Liver (tissue), 9 donors: ENCODE data around the gene CHPT1. TPM values are rescaled to one million over a fixed set of nuclear protein-coding genes. Genes with fewer than 3 reads are reported as not detected.

Experiments used
- DNase-seq: peaks from one replicate; pipeline ENCODE4 v3.0.0-alpha.2; 2017; ENCODE audit warnings: low spot score
- H3K27ac ChIP-seq, 2 donors: one replicate each; pipeline ENCODE4 v1.7.0; 2013; ENCODE audit warnings: inconsistent platforms in 2 of 2, low read length in 2 of 2, control low read depth in 1 of 2, low read depth in 1 of 2, mild to moderate bottlenecking in 1 of 2
- H3K27me3 ChIP-seq, 4 donors: one replicate each; pipeline versions ENCODE4 v1.6.1 to v1.7.0; 2013; ENCODE audit warnings: low read length in 3 of 4, inconsistent platforms in 1 of 4, mild to moderate bottlenecking in 1 of 4, moderate library complexity in 1 of 4; ENCODE audit not compliant: control insufficient read depth in 4 of 4, insufficient read depth in 4 of 4
- H3K36me3 ChIP-seq, 4 donors: one replicate each; pipeline versions ENCODE4 v1.6.1 to v1.7.0; 2013; ENCODE audit warnings: low read length in 3 of 4, mild to moderate bottlenecking in 3 of 4, low read depth in 1 of 4, moderate library complexity in 1 of 4; ENCODE audit not compliant: control insufficient read depth in 4 of 4, insufficient read depth in 3 of 4
- H3K4me1 ChIP-seq, 4 donors: one replicate each; pipeline versions ENCODE4 v1.6.1 to v1.7.0; 2013; ENCODE audit warnings: low read length in 3 of 4, mild to moderate bottlenecking in 3 of 4, moderate library complexity in 1 of 4; ENCODE audit not compliant: control insufficient read depth in 4 of 4, insufficient read depth in 4 of 4
- H3K4me3 ChIP-seq, 3 donors: one replicate each; pipeline versions ENCODE4 v1.6.1 to v1.7.0; 2013; ENCODE audit warnings: low read length in 3 of 3, control low read depth in 1 of 3, low read depth in 1 of 3, mild to moderate bottlenecking in 1 of 3
- H3K9ac ChIP-seq, 2 donors: one replicate each; pipeline ENCODE4 v1.7.0; 2013; ENCODE audit warnings: low read length in 2 of 2, mild to moderate bottlenecking in 2 of 2, moderate library complexity in 2 of 2, control low read depth in 1 of 2, low read depth in 1 of 2
- H3K9me3 ChIP-seq, 4 donors: one replicate each; pipeline versions ENCODE4 v1.6.1 to v1.7.0; 2013; ENCODE audit warnings: low read length in 3 of 4; ENCODE audit not compliant: control insufficient read depth in 4 of 4
- EGR1 ChIP-seq, 2 donors: IDR thresholded peaks; 2 replicates each; pipeline ENCODE4 v1.6.1; 2016 to 2018; ENCODE audit warnings: antibody characterized with exemption in 2 of 2, low read depth in 2 of 2
- FOXA1 ChIP-seq: IDR thresholded peaks from 2 replicates; pipeline ENCODE4 v1.6.1; 2016; ENCODE audit warnings: antibody characterized with exemption
- FOXA2 ChIP-seq: IDR thresholded peaks from 2 replicates; pipeline ENCODE4 v1.6.1; 2016; ENCODE audit warnings: antibody characterized with exemption
- GABPA ChIP-seq, 2 donors: IDR thresholded peaks in 1 of 2; conservative IDR thresholded peaks in 1 of 2; 2 replicates each; pipeline ENCODE4 v1.6.1; 2016; ENCODE audit warnings: antibody characterized with exemption in 2 of 2, mild to moderate bottlenecking in 1 of 2, moderate library complexity in 1 of 2
- HNF4A ChIP-seq, 2 donors: conservative IDR thresholded peaks; 2 replicates each; pipeline ENCODE4 v1.6.1; 2016; ENCODE audit warnings: antibody characterized with exemption in 2 of 2, mild to moderate bottlenecking in 2 of 2
- HNF4G ChIP-seq: IDR thresholded peaks from 2 replicates; pipeline ENCODE4 v1.6.1; 2016; ENCODE audit warnings: antibody characterized with exemption
- JUND ChIP-seq, 2 donors: IDR thresholded peaks; 2 replicates each; pipeline ENCODE4 v1.6.1; 2016; ENCODE audit warnings: antibody characterized with exemption in 2 of 2
- MAX ChIP-seq: IDR thresholded peaks from 2 replicates; pipeline ENCODE4 v1.6.1; 2016; ENCODE audit warnings: antibody characterized with exemption
- NR2F2 ChIP-seq: IDR thresholded peaks from 2 replicates; pipeline ENCODE4 v1.6.1; 2016; ENCODE audit warnings: antibody characterized with exemption
- RAD21 ChIP-seq, 2 donors: IDR thresholded peaks; 2 replicates each; pipeline ENCODE4 v1.6.1; 2016; ENCODE audit warnings: antibody characterized with exemption in 2 of 2, mild to moderate bottlenecking in 2 of 2
- REST ChIP-seq: IDR thresholded peaks from 2 replicates; pipeline ENCODE4 v1.6.1; 2016; ENCODE audit warnings: antibody characterized with exemption, mild to moderate bottlenecking
- RXRA ChIP-seq, 2 donors: IDR thresholded peaks; 2 replicates each; pipeline ENCODE4 v1.6.1; 2017 to 2018; ENCODE audit warnings: antibody characterized with exemption in 2 of 2, mild to moderate bottlenecking in 1 of 2
- SP1 ChIP-seq: IDR thresholded peaks from 2 replicates; pipeline ENCODE4 v1.6.1; 2018; ENCODE audit warnings: antibody characterized with exemption, mild to moderate bottlenecking
- TAF1 ChIP-seq: conservative IDR thresholded peaks from 2 replicates; pipeline ENCODE4 v1.6.1; 2016; ENCODE audit warnings: antibody characterized with exemption, mild to moderate bottlenecking
- YY1 ChIP-seq: IDR thresholded peaks from 2 replicates; pipeline ENCODE4 v1.6.1; 2016; ENCODE audit warnings: antibody characterized with exemption, mild to moderate bottlenecking
- polyA plus RNA-seq, 2 donors: library from polyadenylated mRNA; stranded (reverse) in 1 of 2; unstranded in 1 of 2; fragments of 200-250 nt in 1 of 2; fragments of >200 nt in 1 of 2; fragmentation: Nextera tagmentation in 1 of 2; extraction: Ambion mirVana in 1 of 2; gene quantifications; one replicate each; pipeline versions ENCODE4 v1.2.1 to v1.2.3, GENCODE V29; 2013 to 2015
- total RNA-seq, 2 donors: library from RNA; depleted of rRNA; stranded (reverse); fragments of >200 nt; gene quantifications; one replicate each; pipeline ENCODE4 v1.2.3, GENCODE V29; 2014
- TF ChIP-seq, protein P1 (sequence below): IDR thresholded peaks from 2 replicates; pipeline ENCODE4 v1.6.1; 2016; ENCODE audit warnings: antibody characterized with exemption
- TF ChIP-seq, protein P2 (sequence below): IDR thresholded peaks from 2 replicates; pipeline ENCODE4 v1.6.1; 2016; ENCODE audit warnings: antibody characterized with exemption
- TF ChIP-seq, protein P3 (sequence below): fragments of 150-350 bp; IDR thresholded peaks from 2 replicates; pipeline ENCODE4 v1.5.1; 2017; ENCODE audit warnings: improper control_type of control experiment, low read depth, low read length; ENCODE audit not compliant: missing input control
- donor health status: healthy.
- donor health status: healthy.
- donor health status: healthy.
- donor health status: healthy.
- donor health status: healthy.

Gene CHPT1
- total and polyA plus RNA-seq, 4 donors = 51.5 to 96.6 (median 61.7) TPM

DNA sequence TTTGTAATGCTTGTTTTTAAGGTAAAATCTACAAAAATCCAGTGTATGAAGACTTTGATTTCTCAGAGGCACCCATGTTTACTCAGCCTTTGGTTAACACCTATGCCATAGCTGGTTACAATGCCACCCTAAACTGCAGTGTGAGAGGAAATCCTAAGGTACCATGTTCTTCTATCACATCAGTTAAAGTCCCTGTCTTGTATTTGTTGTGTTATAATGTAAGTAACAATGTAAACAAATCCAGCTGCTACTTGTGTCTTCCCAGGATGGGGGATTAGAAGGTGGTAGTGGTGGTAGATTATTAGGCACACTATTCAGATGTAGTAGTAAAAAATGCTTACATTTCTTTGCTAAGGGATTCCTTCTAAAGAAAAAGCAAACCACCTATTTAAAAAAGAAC, 19.4 kb upstream of the CHPT1 start:
- no peak overlapping the region for H3K4me3 ChIP-seq
- peaks cover 0 to 12% (median 4%) of the 10 kb centered on the region in 4 donors for H3K4me1 ChIP-seq
- no peak overlapping the region for H3K27ac ChIP-seq
- no peaks in the 10 kb centered on the region for H3K27me3 ChIP-seq
- H3K9ac ChIP-seq = no peak overlapping the region
- H3K9me3 ChIP-seq = no peaks in the 10 kb centered on the region
- no peak for DNase-seq
- TF ChIP-seq YY1 = no peak
- no peak for TF ChIP-seq JUND (IDR thresholded peaks at IDR 0.05)
- TF ChIP-seq RXRA (IDR thresholded peaks at IDR 0.05) = no peak
- TF ChIP-seq, protein P1, sequence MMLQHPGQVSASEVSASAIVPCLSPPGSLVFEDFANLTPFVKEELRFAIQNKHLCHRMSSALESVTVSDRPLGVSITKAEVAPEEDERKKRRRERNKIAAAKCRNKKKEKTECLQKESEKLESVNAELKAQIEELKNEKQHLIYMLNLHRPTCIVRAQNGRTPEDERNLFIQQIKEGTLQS = no peak
- no peak for TF ChIP-seq GABPA (IDR thresholded peaks at IDR 0.05 in 1 of 2, conservative IDR thresholded peaks at IDR 0.05 in 1 of 2)
- no peak for TF ChIP-seq FOXA1
- TF ChIP-seq, protein P2, sequence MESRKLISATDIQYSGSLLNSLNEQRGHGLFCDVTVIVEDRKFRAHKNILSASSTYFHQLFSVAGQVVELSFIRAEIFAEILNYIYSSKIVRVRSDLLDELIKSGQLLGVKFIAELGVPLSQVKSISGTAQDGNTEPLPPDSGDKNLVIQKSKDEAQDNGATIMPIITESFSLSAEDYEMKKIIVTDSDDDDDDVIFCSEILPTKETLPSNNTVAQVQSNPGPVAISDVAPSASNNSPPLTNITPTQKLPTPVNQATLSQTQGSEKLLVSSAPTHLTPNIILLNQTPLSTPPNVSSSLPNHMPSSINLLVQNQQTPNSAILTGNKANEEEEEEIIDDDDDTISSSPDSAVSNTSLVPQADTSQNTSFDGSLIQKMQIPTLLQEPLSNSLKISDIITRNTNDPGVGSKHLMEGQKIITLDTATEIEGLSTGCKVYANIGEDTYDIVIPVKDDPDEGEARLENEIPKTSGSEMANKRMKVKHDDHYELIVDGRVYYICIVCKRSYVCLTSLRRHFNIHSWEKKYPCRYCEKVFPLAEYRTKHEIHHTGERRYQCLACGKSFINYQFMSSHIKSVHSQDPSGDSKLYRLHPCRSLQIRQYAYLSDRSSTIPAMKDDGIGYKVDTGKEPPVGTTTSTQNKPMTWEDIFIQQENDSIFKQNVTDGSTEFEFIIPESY = no peak
- TF ChIP-seq HNF4A (conservative IDR thresholded peaks at IDR 0.05) = no peak
- TF ChIP-seq REST = no peak
- TF ChIP-seq RAD21 (IDR thresholded peaks at IDR 0.05) = no peak
- TF ChIP-seq TAF1 = no peak
- TF ChIP-seq, protein P3, sequence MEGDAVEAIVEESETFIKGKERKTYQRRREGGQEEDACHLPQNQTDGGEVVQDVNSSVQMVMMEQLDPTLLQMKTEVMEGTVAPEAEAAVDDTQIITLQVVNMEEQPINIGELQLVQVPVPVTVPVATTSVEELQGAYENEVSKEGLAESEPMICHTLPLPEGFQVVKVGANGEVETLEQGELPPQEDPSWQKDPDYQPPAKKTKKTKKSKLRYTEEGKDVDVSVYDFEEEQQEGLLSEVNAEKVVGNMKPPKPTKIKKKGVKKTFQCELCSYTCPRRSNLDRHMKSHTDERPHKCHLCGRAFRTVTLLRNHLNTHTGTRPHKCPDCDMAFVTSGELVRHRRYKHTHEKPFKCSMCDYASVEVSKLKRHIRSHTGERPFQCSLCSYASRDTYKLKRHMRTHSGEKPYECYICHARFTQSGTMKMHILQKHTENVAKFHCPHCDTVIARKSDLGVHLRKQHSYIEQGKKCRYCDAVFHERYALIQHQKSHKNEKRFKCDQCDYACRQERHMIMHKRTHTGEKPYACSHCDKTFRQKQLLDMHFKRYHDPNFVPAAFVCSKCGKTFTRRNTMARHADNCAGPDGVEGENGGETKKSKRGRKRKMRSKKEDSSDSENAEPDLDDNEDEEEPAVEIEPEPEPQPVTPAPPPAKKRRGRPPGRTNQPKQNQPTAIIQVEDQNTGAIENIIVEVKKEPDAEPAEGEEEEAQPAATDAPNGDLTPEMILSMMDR = no peak
- TF ChIP-seq NR2F2 = no peak
- no peak for TF ChIP-seq FOXA2
- TF ChIP-seq HNF4G = no peak
- TF ChIP-seq MAX = no peak
- no peak for TF ChIP-seq EGR1 (IDR thresholded peaks at IDR 0.05; ENCODE audit: low read depth in 2 of 2)
- TF ChIP-seq SP1 = no peak
- no peaks in the 10 kb centered on the region for H3K36me3 ChIP-seq
